ENCODE data around the gene STK40.

- TF ChIP-seq CTCF (IDR thresholded peaks at IDR 0.05) (no peak), POLR2A (IDR thresholded peaks at IDR 0.05) (no peak), EP300 (IDR thresholded peaks at IDR 0.05) (no peak)
Observed at GRCh38 chr1:36352910-36353878, 32.5 kb downstream of the STK40 start.
